22Rv1 (cell line): ENCODE results near the gene GNPNAT1.
"Not testable (repeated sequence)": the region's sequence is repeated elsewhere in the genome, so short reads cannot be mapped to it uniquely, and the experiment has no call there.

Experiments
- H3K27ac ChIP-seq: fragments of 450-650 bp; 2 replicates; pipeline ENCODE4 v1.5.1; 2017
- CTCF ChIP-seq: fragments of 450-650 bp; IDR thresholded peaks from 2 replicates; pipeline ENCODE4 v1.5.1; 2017; ENCODE audit warnings: mild to moderate bottlenecking
- ZFX ChIP-seq: fragments of 450-650 bp; IDR thresholded peaks from 2 replicates; pipeline ENCODE4 v1.6.1; 2017; ENCODE audit warnings: antibody characterized with exemption, borderline replicate concordance

The GNPNAT1 gene

GRCh38 chr14:52776816-52777215 lies 14.6 kb downstream of the GNPNAT1 start:
- TF ChIP-seq ZFX: no peak
- no peak for TF ChIP-seq CTCF
- peak overlapping the region; percentile 2; the same call in 1 of the 2 replicates for H3K27ac ChIP-seq

- H3K27ac ChIP-seq: no peak overlapping the region
Observed at GRCh38 chr14:52769887-52770286, 21.5 kb downstream of the GNPNAT1 start.

GRCh38 chr14:52767058-52767833 lies 24.2 kb downstream of the GNPNAT1 start:
- no peak for TF ChIP-seq ZFX
- no peak for TF ChIP-seq CTCF
- H3K27ac ChIP-seq: no peak overlapping the region

More at GRCh38 chr14:52769887-52770286, 21.5 kb downstream of the GNPNAT1 start:
- TF ChIP-seq CTCF: no peak
- TF ChIP-seq ZFX: no peak

DNA sequence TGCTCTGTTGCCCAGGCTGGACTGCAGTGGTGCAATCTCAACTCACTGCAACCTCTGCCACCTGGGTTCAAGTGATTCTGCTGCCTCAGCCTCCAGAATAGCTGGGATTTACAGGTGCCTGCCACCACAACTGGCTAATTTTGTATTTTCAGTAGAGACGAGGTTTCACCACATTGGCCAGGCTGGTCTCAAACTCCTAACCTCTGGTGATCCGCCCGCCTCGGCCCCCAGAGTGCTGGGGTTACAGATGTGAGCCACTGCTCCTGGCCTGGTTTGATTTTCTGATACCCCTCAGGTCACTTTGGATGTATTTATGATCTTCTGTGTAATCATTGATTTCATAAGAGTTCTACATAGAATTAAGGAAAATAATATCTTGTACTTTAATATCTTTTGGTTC lies 28.5 kb downstream of the GNPNAT1 start:
- H3K27ac ChIP-seq: not testable (repeated sequence)

GRCh38 chr14:52759145-52759544 lies 32.3 kb downstream of the GNPNAT1 start:
- TF ChIP-seq ZFX (no peak), CTCF (no peak)
- no peak overlapping the region for H3K27ac ChIP-seq

- no peak for TF ChIP-seq CTCF
- H3K27ac ChIP-seq: peak overlapping the region; percentile 89
Observed at GRCh38 chr14:52755607-52756316, 35.6 kb downstream of the GNPNAT1 start.

DNA sequence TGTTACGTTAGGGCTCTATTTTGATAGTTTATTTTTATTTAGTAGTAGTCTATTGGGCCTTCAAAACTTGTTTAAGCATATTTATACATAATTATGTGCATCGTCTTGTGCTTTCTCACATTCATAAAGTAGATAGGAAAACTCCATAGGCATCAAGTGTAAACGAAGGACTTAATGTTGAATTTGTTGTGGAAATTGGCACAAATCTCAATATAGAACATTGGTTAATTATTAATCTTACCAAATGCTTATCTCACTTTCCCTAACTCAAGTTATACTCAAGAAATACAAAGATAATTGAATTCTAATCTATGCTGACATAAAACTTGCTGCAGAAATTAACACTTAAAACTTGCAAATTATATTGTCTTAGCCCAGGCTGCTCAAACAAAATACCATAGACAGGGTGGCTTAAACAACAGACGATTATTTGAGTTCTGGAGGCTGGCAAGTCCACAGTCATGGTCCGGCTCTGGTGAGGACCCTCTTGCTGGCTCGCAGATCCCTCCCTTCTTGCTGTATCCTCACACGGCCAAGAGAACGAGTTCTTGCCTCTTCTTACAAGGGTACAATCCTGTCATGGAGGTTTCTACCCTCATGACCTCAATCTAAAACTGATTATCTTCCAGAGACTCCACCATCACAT lies 42.6 kb downstream of the GNPNAT1 start:
- no peak for TF ChIP-seq ZFX
- no peak for TF ChIP-seq CTCF
- H3K27ac ChIP-seq: peak overlapping the region; percentile 79
